ENCODE results near the gene SKAP1. TPM values are rescaled to one million over a fixed set of nuclear protein-coding genes. Genes with fewer than 3 reads are reported as not detected.
"Not testable (repeated sequence)": the region's sequence is repeated elsewhere in the genome, so short reads cannot be mapped to it uniquely, and the experiment has no call there.

Gene SKAP1
- total RNA-seq, 1 experiment from 2014 or later = not detected

GRCh38 chr17:48209973-48210372 lies 220.0 kb downstream of the SKAP1 start:
- H3K9me3 ChIP-seq = no peaks in the 10 kb centered on the region
- no peak for DNase-seq
- no peak overlapping the region for H3K4me3 ChIP-seq
- H3K27me3 ChIP-seq = no peaks in the 10 kb centered on the region
- no peaks in the 10 kb centered on the region for H3K36me3 ChIP-seq

GRCh38 chr17:48207776-48208544 lies 222.1 kb downstream of the SKAP1 start:
- DNase-seq = no peak
- no peaks in the 10 kb centered on the region for H3K27me3 ChIP-seq
- no peaks in the 10 kb centered on the region for H3K36me3 ChIP-seq
- H3K4me3 ChIP-seq = no peak overlapping the region
- no peaks in the 10 kb centered on the region for H3K9me3 ChIP-seq

- not testable (repeated sequence) for H3K9me3 ChIP-seq, H3K27me3 ChIP-seq, H3K36me3 ChIP-seq, H3K4me3 ChIP-seq
- DNase-seq = peak; percentile 22
Observed at GRCh38 chr17:48207036-48207435, 223.0 kb downstream of the SKAP1 start.

GRCh38 chr17:48202959-48203358 lies 227.1 kb downstream of the SKAP1 start:
- H3K36me3 ChIP-seq = no peaks in the 10 kb centered on the region
- H3K27me3 ChIP-seq = no peaks in the 10 kb centered on the region
- no peak for DNase-seq
- H3K4me3 ChIP-seq = no peak overlapping the region
- H3K9me3 ChIP-seq = no peaks in the 10 kb centered on the region

GRCh38 chr17:48198950-48199541 lies 231.0 kb downstream of the SKAP1 start:
- no peaks in the 10 kb centered on the region for H3K36me3 ChIP-seq
- no peaks in the 10 kb centered on the region for H3K27me3 ChIP-seq
- no peaks in the 10 kb centered on the region for H3K9me3 ChIP-seq
- no peak for DNase-seq
- no peak overlapping the region for H3K4me3 ChIP-seq

GRCh38 chr17:48195910-48196309 lies 234.1 kb downstream of the SKAP1 start:
- Histone ChIP-seq H3K27me3 (no peaks in the 10 kb centered on the region), H3K9me3 (no peaks in the 10 kb centered on the region), H3K36me3 (no peaks in the 10 kb centered on the region), H3K4me3 (no peak overlapping the region)
- DNase-seq = no peak

GRCh38 chr17:48194097-48194550 lies 235.9 kb downstream of the SKAP1 start:
- no peaks in the 10 kb centered on the region for H3K27me3 ChIP-seq
- no peaks in the 10 kb centered on the region for H3K36me3 ChIP-seq
- no peak overlapping the region for H3K4me3 ChIP-seq
- H3K9me3 ChIP-seq = no peaks in the 10 kb centered on the region
- peak; percentile 43 for DNase-seq

GRCh38 chr17:48192321-48192731 lies 237.7 kb downstream of the SKAP1 start:
- H3K4me3 ChIP-seq = no peak overlapping the region
- no peaks in the 10 kb centered on the region for H3K27me3 ChIP-seq
- no peaks in the 10 kb centered on the region for H3K36me3 ChIP-seq
- H3K9me3 ChIP-seq = no peaks in the 10 kb centered on the region
- no peak for DNase-seq

- Histone ChIP-seq H3K4me3 (no peak overlapping the region), H3K36me3 (no peaks in the 10 kb centered on the region), H3K27me3 (no peaks in the 10 kb centered on the region), H3K9me3 (no peaks in the 10 kb centered on the region)
- no peak for DNase-seq
Observed at GRCh38 chr17:48191362-48191761, 238.7 kb downstream of the SKAP1 start.

- no peaks in the 10 kb centered on the region for H3K27me3 ChIP-seq
- H3K36me3 ChIP-seq = no peaks in the 10 kb centered on the region
- DNase-seq = no peak
- H3K4me3 ChIP-seq = no peak overlapping the region
- no peaks in the 10 kb centered on the region for H3K9me3 ChIP-seq
Observed at GRCh38 chr17:48190871-48191270, 239.1 kb downstream of the SKAP1 start.

GRCh38 chr17:48187872-48188608 lies 242.0 kb downstream of the SKAP1 start:
- no peaks in the 10 kb centered on the region for H3K9me3 ChIP-seq
- H3K27me3 ChIP-seq = no peaks in the 10 kb centered on the region; the same call in 1 of the 2 replicates
- no peak for DNase-seq
- no peak overlapping the region for H3K4me3 ChIP-seq
- no peaks in the 10 kb centered on the region for H3K36me3 ChIP-seq

GRCh38 chr17:48186317-48186716 lies 243.7 kb downstream of the SKAP1 start:
- H3K27me3 ChIP-seq, H3K4me3 ChIP-seq, H3K9me3 ChIP-seq, DNase-seq, H3K36me3 ChIP-seq: not testable (repeated sequence)

- H3K36me3 ChIP-seq = no peaks in the 10 kb centered on the region
- no peaks in the 10 kb centered on the region for H3K9me3 ChIP-seq
- no peak overlapping the region for H3K4me3 ChIP-seq
- DNase-seq = no peak
- H3K27me3 ChIP-seq = no peaks in the 10 kb centered on the region; the same call in 1 of the 2 replicates
Observed at GRCh38 chr17:48184721-48185120, 245.3 kb downstream of the SKAP1 start.

GRCh38 chr17:48181653-48182052 lies 248.4 kb downstream of the SKAP1 start:
- no peaks in the 10 kb centered on the region for H3K9me3 ChIP-seq
- H3K27me3 ChIP-seq = no peaks in the 10 kb centered on the region; the same call in 1 of the 2 replicates
- no peak overlapping the region for H3K4me3 ChIP-seq
- DNase-seq = peak; percentile 13
- H3K36me3 ChIP-seq = no peaks in the 10 kb centered on the region

GRCh38 chr17:48180842-48181629 lies 249.0 kb downstream of the SKAP1 start:
- Histone ChIP-seq H3K27me3 (no peaks in the 10 kb centered on the region; the same call in 1 of the 2 replicates), H3K9me3 (no peaks in the 10 kb centered on the region), H3K36me3 (no peaks in the 10 kb centered on the region), H3K4me3 (no peak overlapping the region)
- DNase-seq = no peak

- Histone ChIP-seq H3K9me3 (no peaks in the 10 kb centered on the region), H3K4me3 (no peak overlapping the region), H3K36me3 (no peaks in the 10 kb centered on the region), H3K27me3 (no peaks in the 10 kb centered on the region; the same call in 1 of the 2 replicates)
- no peak for DNase-seq
Observed at GRCh38 chr17:48179071-48179945, 250.7 kb downstream of the SKAP1 start.

All from MG63 (cell line).